Colonic mucosa (tissue), 4 donors: ENCODE data around the gene STX2. TPM values are rescaled to one million over a fixed set of nuclear protein-coding genes. Genes with fewer than 3 reads are reported as not detected.
"Not testable (repeated sequence)": the region's sequence is repeated elsewhere in the genome, so short reads cannot be mapped to it uniquely, and the experiment has no call there.

Source experiments
- DNase-seq: peaks from one replicate; pipeline ENCODE4 v3.0.0-alpha.2; 2020
- H3K27ac ChIP-seq: fragments of 200-600 bp; one replicate; pipeline ENCODE4 v1.8.0; 2021
- H3K27me3 ChIP-seq: fragments of 200-600 bp; one replicate; pipeline ENCODE4 v1.8.0; 2021
- H3K36me3 ChIP-seq: fragments of 200-600 bp; one replicate; pipeline ENCODE4 v1.8.0; 2021
- H3K4me1 ChIP-seq: fragments of 200-600 bp; one replicate; pipeline ENCODE4 v1.8.0; 2021; ENCODE audit warnings: mild to moderate bottlenecking
- H3K4me3 ChIP-seq: fragments of 200-600 bp; one replicate; pipeline ENCODE4 v1.8.0; 2021
- H3K9ac ChIP-seq, 2 donors: one replicate each; pipeline ENCODE4 v1.7.0; 2013; ENCODE audit warnings: control low read depth in 2 of 2, low read depth in 2 of 2, low read length in 2 of 2
- H3K9me3 ChIP-seq: fragments of 200-600 bp; one replicate; pipeline ENCODE4 v1.8.0; 2021
- CTCF ChIP-seq: fragments of 200-600 bp; IDR thresholded peaks from one replicate; pipeline ENCODE4 v1.8.0; 2022; ENCODE audit warnings: antibody characterized with exemption, mild to moderate bottlenecking
- intact Hi-C: fragments of 100-400 bp; cut with DNase I; formaldehyde crosslinking; loops from one replicate; pipeline ENCODE4 v1.14.1; 2022
- total RNA-seq, 2 donors: library from RNA; stranded (reverse); fragmentation: NEBNext Ultra II Directional in 1 of 2; extraction: Animal tissue kit (Norgen Biotek cat#: 25700) in 1 of 2; gene quantifications; one replicate each; pipeline ENCODE4 v1.2.1, GENCODE V29; 2021
- donor health status: healthy.
- donor health status: DM: no; HTN: no; CAD: no.
- donor health status: DM: no; HTN: no; CAD: no.

The STX2 gene
- total RNA-seq, 2 donors from 2014 or later = 2.1 to 4.8 TPM

- H3K9me3 ChIP-seq = no peaks in the 10 kb centered on the region
- H3K4me1 ChIP-seq = peaks cover 3% of the 10 kb centered on the region
- no peak for DNase-seq
- H3K9ac ChIP-seq = no peak overlapping the region
- intact Hi-C loops = no loop called here
- H3K4me3 ChIP-seq = no peak overlapping the region
- no peak for TF ChIP-seq CTCF
- H3K36me3 ChIP-seq = peaks cover 23% of the 10 kb centered on the region
- no peaks in the 10 kb centered on the region for H3K27me3 ChIP-seq
- no peak overlapping the region for H3K27ac ChIP-seq
Measured at GRCh38 chr12:130876297-130876696, 37.2 kb upstream of the STX2 start.

DNA sequence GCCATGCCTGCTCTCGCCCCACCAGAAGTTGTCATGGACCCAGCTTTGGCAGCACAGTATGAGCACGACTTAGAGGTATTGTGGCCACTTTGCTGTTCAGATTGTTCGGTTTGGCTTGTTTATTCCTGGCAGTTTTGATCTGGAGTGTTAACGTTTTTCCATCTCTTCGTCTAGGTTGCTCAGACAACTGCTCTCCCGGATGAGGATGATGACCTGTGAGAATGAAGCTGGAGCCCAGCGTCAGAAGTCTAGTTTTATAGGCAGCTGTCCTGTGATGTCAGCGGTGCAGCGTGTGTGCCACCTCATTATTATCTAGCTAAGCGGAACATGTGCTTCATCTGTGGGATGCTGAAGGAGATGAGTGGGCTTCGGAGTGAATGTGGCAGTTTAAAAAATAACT lies 36.7 kb upstream of the STX2 start:
- H3K4me1 ChIP-seq, H3K27ac ChIP-seq, H3K9me3 ChIP-seq, H3K27me3 ChIP-seq, H3K4me3 ChIP-seq, H3K9ac ChIP-seq, DNase-seq, intact Hi-C loops: not testable (repeated sequence)
- peaks cover 23% of the 10 kb centered on the region for H3K36me3 ChIP-seq

DNA sequence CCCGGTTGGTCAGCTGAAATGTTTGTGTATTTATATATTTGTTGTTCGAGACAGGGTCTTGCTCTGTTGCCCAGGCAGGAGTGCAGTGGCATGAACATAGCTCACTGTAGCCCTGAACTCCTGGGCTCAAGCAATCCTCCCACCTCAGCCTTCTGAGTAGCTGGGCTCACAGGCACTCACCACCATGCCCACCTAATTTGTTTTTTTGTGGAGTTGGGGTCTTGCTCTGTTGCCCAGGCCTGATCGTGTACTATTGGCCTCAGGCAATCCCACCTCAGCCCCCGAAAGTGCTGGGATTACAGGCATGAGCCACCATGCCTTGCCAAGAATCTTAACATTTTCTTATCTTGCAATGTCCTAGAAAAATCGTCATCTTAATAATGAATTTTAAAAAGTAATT lies 36.1 kb upstream of the STX2 start:
- H3K9me3 ChIP-seq = no peaks in the 10 kb centered on the region
- no peak for DNase-seq
- TF ChIP-seq CTCF = no peak
- no peak overlapping the region for H3K4me3 ChIP-seq
- intact Hi-C loops = no loop called here
- no peak overlapping the region for H3K27ac ChIP-seq
- no peaks in the 10 kb centered on the region for H3K27me3 ChIP-seq
- H3K9ac ChIP-seq = no peak overlapping the region
- peaks cover 23% of the 10 kb centered on the region for H3K36me3 ChIP-seq
- H3K4me1 ChIP-seq = peaks cover 3% of the 10 kb centered on the region

GRCh38 chr12:130874696-130875095 lies 35.6 kb upstream of the STX2 start:
- peaks cover 23% of the 10 kb centered on the region for H3K36me3 ChIP-seq
- no peaks in the 10 kb centered on the region for H3K9me3 ChIP-seq
- H3K4me3 ChIP-seq = no peak overlapping the region
- intact Hi-C loops = no loop called here
- TF ChIP-seq CTCF = no peak
- H3K27me3 ChIP-seq = no peaks in the 10 kb centered on the region
- no peak overlapping the region for H3K27ac ChIP-seq
- no peak overlapping the region for H3K9ac ChIP-seq
- DNase-seq = no peak
- H3K4me1 ChIP-seq = peaks cover 3% of the 10 kb centered on the region

GRCh38 chr12:130873825-130874224 lies 34.8 kb upstream of the STX2 start:
- peaks cover 23% of the 10 kb centered on the region for H3K36me3 ChIP-seq
- no peak for DNase-seq
- no peak overlapping the region for H3K9ac ChIP-seq
- TF ChIP-seq CTCF = no peak
- intact Hi-C loops = no loop called here
- H3K4me1 ChIP-seq = peaks cover 3% of the 10 kb centered on the region
- H3K4me3 ChIP-seq = no peak overlapping the region
- no peaks in the 10 kb centered on the region for H3K9me3 ChIP-seq
- no peak overlapping the region for H3K27ac ChIP-seq
- no peaks in the 10 kb centered on the region for H3K27me3 ChIP-seq

DNA sequence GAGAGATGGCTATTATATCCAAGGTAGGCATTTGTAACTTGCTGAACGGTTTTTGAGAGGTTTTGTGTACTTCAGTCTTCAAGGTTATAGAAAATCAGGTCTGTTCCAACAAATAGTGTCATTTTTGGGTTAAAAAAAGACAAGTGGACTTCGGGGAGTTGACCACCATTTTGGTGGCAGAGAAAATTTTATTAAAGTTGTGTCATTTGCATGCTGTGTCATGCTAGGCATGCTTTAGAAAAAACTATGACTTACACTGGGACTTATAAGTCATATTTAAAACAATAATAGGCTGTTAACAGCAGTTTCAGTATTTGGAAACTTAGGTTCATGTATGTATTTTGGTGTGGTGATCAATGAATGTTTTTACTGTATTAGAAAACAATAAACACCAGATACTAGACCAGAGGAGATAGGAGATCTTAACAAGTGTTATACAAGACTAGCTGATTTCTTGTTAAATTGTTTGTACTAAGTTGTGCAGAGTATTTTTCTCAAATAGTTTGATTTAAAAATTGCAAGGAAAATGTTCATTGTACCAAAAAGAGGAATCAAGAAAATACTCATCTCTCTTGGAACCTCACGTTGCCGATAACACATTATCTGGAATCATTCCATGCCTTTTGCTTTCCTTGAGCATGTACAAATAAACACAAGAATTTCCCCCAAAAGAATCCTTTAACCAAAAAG lies 34.2 kb upstream of the STX2 start:
- H3K27ac ChIP-seq = no peak overlapping the region
- H3K4me1 ChIP-seq = peaks cover 3% of the 10 kb centered on the region
- H3K9ac ChIP-seq = peak overlapping the region; percentile 78 to 83
- H3K9me3 ChIP-seq = no peaks in the 10 kb centered on the region
- intact Hi-C loops = no loop called here
- DNase-seq = no peak
- TF ChIP-seq CTCF = no peak
- no peaks in the 10 kb centered on the region for H3K27me3 ChIP-seq
- H3K4me3 ChIP-seq = peak overlapping the region; percentile 80
- peaks cover 23% of the 10 kb centered on the region for H3K36me3 ChIP-seq
